ENCODE results near the gene WDFY4.

The WDFY4 gene

GRCh38 chr10:48820231-48820630, 135.6 kb downstream of the WDFY4 start:
- no peak for FAIRE-seq

- no peak for FAIRE-seq
Observed at GRCh38 chr10:48820699-48821098, 136.0 kb downstream of the WDFY4 start.

- no peak for FAIRE-seq
Observed at GRCh38 chr10:48821111-48821510, 136.4 kb downstream of the WDFY4 start.

GRCh38 chr10:48821692-48822091, 137.0 kb downstream of the WDFY4 start:
- FAIRE-seq = no peak

GRCh38 chr10:48833674-48834073, 149.0 kb downstream of the WDFY4 start:
- no peak for FAIRE-seq

GRCh38 chr10:48834189-48834965, 149.7 kb downstream of the WDFY4 start:
- FAIRE-seq = no peak

GRCh38 chr10:48835781-48836180, 151.1 kb downstream of the WDFY4 start:
- no peak for FAIRE-seq

- FAIRE-seq = no peak
Observed at GRCh38 chr10:48836605-48837004, 151.9 kb downstream of the WDFY4 start.

GRCh38 chr10:48838834-48839233, 154.2 kb downstream of the WDFY4 start:
- no peak for FAIRE-seq

- FAIRE-seq = no peak
Observed at GRCh38 chr10:48839809-48840679, 155.4 kb downstream of the WDFY4 start.

- no peak for FAIRE-seq
Observed at GRCh38 chr10:48842231-48842630, 157.6 kb downstream of the WDFY4 start.

GRCh38 chr10:48843198-48843597, 158.5 kb downstream of the WDFY4 start:
- FAIRE-seq = no peak

GRCh38 chr10:48844616-48845015, 159.9 kb downstream of the WDFY4 start:
- no peak for FAIRE-seq

- no peak for FAIRE-seq
Observed at GRCh38 chr10:48845512-48845911, 160.8 kb downstream of the WDFY4 start.

GRCh38 chr10:48847691-48848090, 163.0 kb downstream of the WDFY4 start:
- FAIRE-seq = no peak

GRCh38 chr10:48856855-48857254, 172.2 kb downstream of the WDFY4 start:
- no peak for FAIRE-seq

- no peak for FAIRE-seq
Observed at GRCh38 chr10:48872234-48872633, 187.6 kb downstream of the WDFY4 start.

- no peak for FAIRE-seq
Observed at GRCh38 chr10:48878091-48878490, 193.4 kb downstream of the WDFY4 start.

GRCh38 chr10:48879451-48879850, 194.8 kb downstream of the WDFY4 start:
- no peak for FAIRE-seq

GRCh38 chr10:48880016-48880705, 195.5 kb downstream of the WDFY4 start:
- FAIRE-seq = no peak

GRCh38 chr10:48881937-48882336, 197.3 kb downstream of the WDFY4 start:
- no peak for FAIRE-seq

GRCh38 chr10:48882881-48883280, 198.2 kb downstream of the WDFY4 start:
- FAIRE-seq = no peak

- no peak for FAIRE-seq
Observed at GRCh38 chr10:48883701-48884100, 199.0 kb downstream of the WDFY4 start.
